HepG2 (cell line): ENCODE measurements around the gene SPRTN. TPM values are rescaled to one million over a fixed set of nuclear protein-coding genes. Genes with fewer than 3 reads are reported as not detected.

Experiments
- ATAC-seq: fragments of 200-7000 bp; cut with Tn5 transposase; 3 replicates; pipeline ENCODE4 v1.9.1; 2020; ENCODE audit warnings: mild to moderate bottlenecking, moderate library complexity
- BruUV-seq: library from RNA; stranded (reverse); fragments of 400-500 nt; replicated peaks from 2 replicates; lab custom pipeline; 2021; lab: Mats Ljungman, UMichigan
- CTCF ChIA-PET: fragments of 300-600 bp; formaldehyde crosslinking; extraction: SDS; loops from one replicate; lab custom pipeline; 2021; ENCODE audit warnings: low total read pairs, inconsistent platforms, low intra/inter-chr PET ratio; lab: Yijun Ruan, JAX
- POLR2A ChIA-PET: fragments of 350-600 bp; sonication (Branson Sonifier 250); formaldehyde crosslinking; loops from one replicate; lab custom pipeline; 2020; ENCODE audit warnings: antibody characterized with exemption, inconsistent platforms; lab: Yijun Ruan, JAX
- DNase-seq: peaks from one replicate; pipeline ENCODE4 v3.0.0-alpha.2; 2015; ENCODE audit warnings: low spot score
- FAIRE-seq: peaks from 3 replicates; lab custom pipeline; 2011; peaks lifted over from hg19 to GRCh38; lab: Jason Lieb, UNC
- H2AFZ ChIP-seq: one replicate; pipeline ENCODE4 v1.6.1; 2011; ENCODE audit warnings: low read length, inconsistent platforms
- H3K27ac ChIP-seq: fragments of 300-600 bp; 3 replicates; pipeline ENCODE4 v1.8.0; 2011; ENCODE audit warnings: mixed run types, mild to moderate bottlenecking, mixed read lengths, low read length, inconsistent platforms; ENCODE audit not compliant: insufficient read depth; ENCODE audit errors: extremely low read length
- H3K27me3 ChIP-seq, 2 experiments: fragments of 200-600 bp in 1 of 2; 2 replicates in 1 of 2; 3 replicates in 1 of 2; pipeline versions ENCODE4 v1.6.0 to v1.8.0; 2011; ENCODE audit warnings: low read length in 2 of 2, mild to moderate bottlenecking in 2 of 2, moderate library complexity in 2 of 2, inconsistent platforms in 1 of 2; ENCODE audit not compliant: insufficient read depth in 2 of 2, control insufficient read depth in 1 of 2
- H3K36me3 ChIP-seq, 2 experiments: fragments of 200-600 bp in 1 of 2; replicated peaks in 1 of 2; 2 replicates in 1 of 2; 3 replicates in 1 of 2; pipeline versions ENCODE4 v1.5.1 to v1.8.0; 2011; ENCODE audit warnings: low read length in 2 of 2, inconsistent platforms in 1 of 2; ENCODE audit not compliant: insufficient read depth in 2 of 2, control insufficient read depth in 1 of 2
- H3K4me1 ChIP-seq: 2 replicates; pipeline ENCODE4 v1.5.1; 2012; ENCODE audit warnings: low read length, inconsistent platforms; ENCODE audit not compliant: insufficient read depth
- H3K4me2 ChIP-seq: 2 replicates; pipeline ENCODE4 v1.6.0; 2011; ENCODE audit warnings: low read depth, low read length, inconsistent platforms
- H3K4me3 ChIP-seq, 3 experiments: fragments of 200-600 bp in 1 of 3; sonication (generic), shearing (Covaris generic) in 1 of 3; replicated peaks in 1 of 3; 2 replicates each; pipeline ENCODE4 v1.5.1; 2011 to 2016; ENCODE audit warnings: low read length in 3 of 3, inconsistent platforms in 2 of 3, low read depth in 2 of 3, mild to moderate bottlenecking in 2 of 3, control low read depth in 1 of 3, mixed read lengths in 1 of 3; ENCODE audit not compliant: insufficient read depth in 1 of 3
- H3K79me2 ChIP-seq: one replicate; pipeline ENCODE4 v1.6.1; 2011; ENCODE audit warnings: low read length, inconsistent platforms; ENCODE audit not compliant: insufficient read depth
- H3K9ac ChIP-seq: 2 replicates; pipeline ENCODE4 v1.6.0; 2011; ENCODE audit warnings: mild to moderate bottlenecking, low read depth, low read length, inconsistent platforms; ENCODE audit not compliant: insufficient read depth
- H3K9me3 ChIP-seq: 2 replicates; pipeline ENCODE4 v1.5.1; 2012; ENCODE audit warnings: mild to moderate bottlenecking, low read length
- H4K20me1 ChIP-seq: 2 replicates; pipeline ENCODE4 v1.6.0; 2011; ENCODE audit warnings: inconsistent platforms, mild to moderate bottlenecking, low read length, moderate library complexity; ENCODE audit not compliant: insufficient read depth
- DNMT1 ChIP-seq: sonication (generic); formaldehyde crosslinking; IDR thresholded peaks from 2 replicates; pipeline ENCODE4 v1.5.1; 2020; ENCODE audit warnings: mild to moderate bottlenecking, missing genetic modification reagents
- ETV6 ChIP-seq: sonication (generic); formaldehyde crosslinking; conservative IDR thresholded peaks from 2 replicates; pipeline ENCODE4 v1.4.0; 2020; ENCODE audit warnings: missing genetic modification reagents
- GZF1 ChIP-seq: sonication (generic); formaldehyde crosslinking; IDR thresholded peaks from 2 replicates; pipeline ENCODE4 v1.5.1; 2020; ENCODE audit warnings: mild to moderate bottlenecking, missing genetic modification reagents
- HMGA1 ChIP-seq: sonication (generic); formaldehyde crosslinking; conservative IDR thresholded peaks from 2 replicates; pipeline ENCODE4 v1.4.0; 2020; ENCODE audit warnings: missing genetic modification reagents
- HOXA3 ChIP-seq: sonication (generic); formaldehyde crosslinking; IDR thresholded peaks from 2 replicates; pipeline ENCODE4 v1.5.0; 2020; ENCODE audit warnings: missing genetic modification reagents
- MIER3 ChIP-seq: IDR thresholded peaks from 2 replicates; pipeline ENCODE4 v1.6.1; 2016; ENCODE audit warnings: missing compliant biosample characterization, borderline replicate concordance
- REPIN1 ChIP-seq: sonication (generic); formaldehyde crosslinking; IDR thresholded peaks from 2 replicates; pipeline ENCODE4 v1.8.0; 2022; ENCODE audit warnings: missing genetic modification reagents, low read depth, mild to moderate bottlenecking, borderline replicate concordance
- RFX3 ChIP-seq: IDR thresholded peaks from 2 replicates; pipeline ENCODE4 v1.6.1; 2016; ENCODE audit warnings: missing biosample characterization, missing genetic modification reagents
- SMC3 ChIP-seq: IDR thresholded peaks from 2 replicates; pipeline ENCODE4 v1.6.1; 2011; ENCODE audit warnings: low read length, improper control_type of control experiment
- ZBTB20 ChIP-seq: sonication (generic); formaldehyde crosslinking; IDR thresholded peaks from 2 replicates; pipeline ENCODE4 v1.8.1; 2023; ENCODE audit warnings: missing genetic modification reagents, low read depth, mild to moderate bottlenecking, borderline replicate concordance
- ZFP1 ChIP-seq: IDR thresholded peaks from 2 replicates; pipeline ENCODE4 v1.6.1; 2016
- ZNF136 ChIP-seq: sonication (generic); formaldehyde crosslinking; IDR thresholded peaks from 2 replicates; pipeline ENCODE4 v1.8.1; 2022; ENCODE audit warnings: low read depth, mild to moderate bottlenecking, moderate library complexity, missing genetic modification reagents
- WGBS: methylation state at CpG from one replicate; pipeline ENCODE4 v1.1.6; 2017; ENCODE audit warnings: low lambda C conversion rate; 5-methylcytosine and 5-hydroxymethylcytosine counted together
- in situ Hi-C: cut with HindIII; loops from 2 replicates; pipeline ENCODE4 v1.10.0; 2017; ENCODE audit warnings: low pct_unique_long_range_greater_than_20kb; ENCODE audit not compliant: extremely low pct_ligation_motif_present
- intact Hi-C: fragments of 100-400 bp; cut with micrococcal nuclease; formaldehyde crosslinking; loops from one replicate; pipeline ENCODE4 v1.10.0; 2022; ENCODE audit not compliant: unreplicated experiment
- polyA plus RNA-seq, 8 experiments: library from polyadenylated mRNA; depleted of rRNA in 3 of 8; stranded (reverse) in 7 of 8; unstranded in 1 of 8; fragments of >200 nt; fragmentation: Illumina TruSeq in 4 of 8; extraction: Trizol in 4 of 8; gene quantifications; 2 replicates each; pipeline versions ENCODE4 v1.2.1 to v1.2.3, GENCODE V29; 2011 to 2016; ENCODE audit warnings: low read depth in 4 of 8, missing spikeins in 1 of 8, mixed read lengths in 1 of 8; ENCODE audit not compliant: insufficient read depth in 1 of 8
- total RNA-seq, 5 experiments: library from RNA; depleted of rRNA; stranded (reverse); fragments of >200 nt; fragmentation: Illumina TruSeq; extraction: Trizol; gene quantifications; 2 replicates each; pipeline ENCODE4 v1.2.3, GENCODE V29; 2016; ENCODE audit warnings: low read depth in 1 of 5
- TF ChIP-seq, protein P1 (sequence below): sonication (generic); formaldehyde crosslinking; IDR thresholded peaks from 2 replicates; pipeline ENCODE4 v1.8.1; 2023; ENCODE audit warnings: mild to moderate bottlenecking, missing genetic modification reagents
- TF ChIP-seq, protein P2 (sequence below): sonication (generic); formaldehyde crosslinking; IDR thresholded peaks from 2 replicates; pipeline ENCODE4 v1.5.0; 2020; ENCODE audit warnings: mild to moderate bottlenecking, missing genetic modification reagents, moderate library complexity
- TF ChIP-seq, protein P3 (sequence below): sonication (generic); formaldehyde crosslinking; IDR thresholded peaks from 2 replicates; pipeline ENCODE4 v1.8.0; 2022; ENCODE audit warnings: mild to moderate bottlenecking, missing genetic modification reagents, borderline replicate concordance

The SPRTN gene
- total and polyA plus RNA-seq, 2 of the 13 experiments (the other 11 are each of a cell fraction or from before 2014, with no cell fraction given) = 4.2 to 15.2 TPM

DNA sequence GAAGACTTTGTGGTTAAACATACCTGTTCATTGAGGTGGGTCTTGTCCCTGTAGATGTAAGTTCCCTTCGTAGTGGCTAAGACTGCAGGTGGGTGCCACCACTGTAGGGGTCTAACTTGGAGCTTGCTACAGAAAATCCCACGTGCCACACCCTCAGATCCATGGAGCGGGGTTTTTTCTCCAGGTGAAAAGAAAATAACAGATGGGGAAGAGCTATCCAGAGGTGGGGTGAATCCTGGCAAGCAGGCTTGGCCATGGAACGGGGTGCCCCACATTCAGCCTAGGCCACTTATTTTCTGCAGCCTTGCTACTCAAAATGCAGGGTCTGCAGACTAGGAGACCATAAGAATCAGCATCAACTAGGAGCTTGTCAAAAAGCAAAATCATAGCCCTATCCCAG is 24.4 kb upstream of the SPRTN start:
- Histone ChIP-seq H3K4me1 (peaks cover 14% of the 10 kb centered on the region; the same call in 1 of the 2 replicates), H3K4me3 (no peak overlapping the region), H3K27me3 (0 out of 5 replicates have a peak, but pooled peaks cover 0 to 2% of the 10 kb centered on the region in 2 experiments), H3K9ac (no peak overlapping the region), H3K9me3 (no peaks in the 10 kb centered on the region), H3K4me2 (no peak overlapping the region), H2AFZ (no peak overlapping the region), H3K36me3 (no peaks in the 10 kb centered on the region), H4K20me1 (no peaks in the 10 kb centered on the region), H3K79me2 (no peaks in the 10 kb centered on the region), H3K27ac (no peak overlapping the region)
- CTCF ChIA-PET = no interaction called here
- POLR2A ChIA-PET = no interaction called here
- ATAC-seq (no peak), FAIRE-seq (no peak), DNase-seq (no peak)
- no TSS peak for BruUV-seq
- intact Hi-C loops (no loop called here), in situ Hi-C loops (no loop called here)
- WGBS = 46% methylated on average over 4 of the region's 4 CpGs
- TF ChIP-seq HMGA1 (no peak), ZFP1 (CRISPR knock-in tag) (no peak), HOXA3 (no peak), ETV6 (CRISPR knock-in tag) (no peak), MIER3 (CRISPR knock-in tag) (no peak)
- TF ChIP-seq, protein P1, sequence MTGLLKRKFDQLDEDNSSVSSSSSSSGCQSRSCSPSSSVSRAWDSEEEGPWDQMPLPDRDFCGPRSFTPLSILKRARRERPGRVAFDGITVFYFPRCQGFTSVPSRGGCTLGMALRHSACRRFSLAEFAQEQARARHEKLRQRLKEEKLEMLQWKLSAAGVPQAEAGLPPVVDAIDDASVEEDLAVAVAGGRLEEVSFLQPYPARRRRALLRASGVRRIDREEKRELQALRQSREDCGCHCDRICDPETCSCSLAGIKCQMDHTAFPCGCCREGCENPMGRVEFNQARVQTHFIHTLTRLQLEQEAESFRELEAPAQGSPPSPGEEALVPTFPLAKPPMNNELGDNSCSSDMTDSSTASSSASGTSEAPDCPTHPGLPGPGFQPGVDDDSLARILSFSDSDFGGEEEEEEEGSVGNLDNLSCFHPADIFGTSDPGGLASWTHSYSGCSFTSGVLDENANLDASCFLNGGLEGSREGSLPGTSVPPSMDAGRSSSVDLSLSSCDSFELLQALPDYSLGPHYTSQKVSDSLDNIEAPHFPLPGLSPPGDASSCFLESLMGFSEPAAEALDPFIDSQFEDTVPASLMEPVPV = no peak

DNA sequence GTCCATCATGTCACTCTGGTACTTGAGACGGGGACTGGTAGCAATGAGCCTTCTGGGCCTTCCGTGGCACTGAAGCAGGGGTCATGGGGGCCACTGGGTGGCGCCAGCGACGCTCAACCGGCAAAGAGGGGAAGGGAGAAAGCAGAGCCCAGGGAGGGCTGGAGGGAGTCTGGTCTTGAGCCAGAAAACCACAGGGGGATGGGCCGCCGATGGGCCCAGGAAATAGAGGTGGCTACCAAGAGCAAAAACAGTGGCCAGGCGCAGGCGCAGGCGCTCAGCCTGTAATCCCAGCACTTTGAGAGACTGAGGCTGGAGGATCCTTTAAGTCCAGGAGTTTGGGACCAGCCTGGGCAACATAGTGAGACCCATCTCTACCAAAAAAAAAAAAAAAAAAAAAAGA is 22.2 kb upstream of the SPRTN start:
- peak overlapping the region; percentile 13; the same call in 1 of the 2 replicates for H3K4me2 ChIP-seq
- no peak overlapping the region for H3K4me3 ChIP-seq
- 0 out of 5 replicates have a peak, but pooled peaks cover 0 to 2% of the 10 kb centered on the region in 2 experiments for H3K27me3 ChIP-seq
- H2AFZ ChIP-seq = no peak overlapping the region
- ATAC-seq = peak; percentile 98
- H3K4me1 ChIP-seq = no peaks in the 10 kb centered on the region
- H3K27ac ChIP-seq = no peak overlapping the region
- in situ Hi-C loops (no loop called here), intact Hi-C loops (loop anchor here (1.0 kb wide), 1 partner anchor 288 kb away; no protein-coding TSS in a partner anchor)
- POLR2A ChIA-PET = no interaction called here
- peak; percentile 66 for FAIRE-seq
- 58% methylated on average over 5 of the region's 11 CpGs for WGBS
- CTCF ChIA-PET = interaction anchor here (1.5 kb wide), 1 partner anchor 288 kb away, joined by 10 read pairs; no protein-coding TSS in a partner anchor
- DNase-seq = peak; percentile 51
- H4K20me1 ChIP-seq = no peaks in the 10 kb centered on the region
- no peaks in the 10 kb centered on the region for H3K9me3 ChIP-seq
- H3K9ac ChIP-seq = no peak overlapping the region
- BruUV-seq = no TSS peak
- no peaks in the 10 kb centered on the region for H3K79me2 ChIP-seq
- H3K36me3 ChIP-seq = no peaks in the 10 kb centered on the region
- TF ChIP-seq ZBTB20 (CRISPR knock-in tag) = no peak
- peak; percentile 42 for TF ChIP-seq SMC3
- TF ChIP-seq DNMT1 = no peak
- TF ChIP-seq, protein P2, sequence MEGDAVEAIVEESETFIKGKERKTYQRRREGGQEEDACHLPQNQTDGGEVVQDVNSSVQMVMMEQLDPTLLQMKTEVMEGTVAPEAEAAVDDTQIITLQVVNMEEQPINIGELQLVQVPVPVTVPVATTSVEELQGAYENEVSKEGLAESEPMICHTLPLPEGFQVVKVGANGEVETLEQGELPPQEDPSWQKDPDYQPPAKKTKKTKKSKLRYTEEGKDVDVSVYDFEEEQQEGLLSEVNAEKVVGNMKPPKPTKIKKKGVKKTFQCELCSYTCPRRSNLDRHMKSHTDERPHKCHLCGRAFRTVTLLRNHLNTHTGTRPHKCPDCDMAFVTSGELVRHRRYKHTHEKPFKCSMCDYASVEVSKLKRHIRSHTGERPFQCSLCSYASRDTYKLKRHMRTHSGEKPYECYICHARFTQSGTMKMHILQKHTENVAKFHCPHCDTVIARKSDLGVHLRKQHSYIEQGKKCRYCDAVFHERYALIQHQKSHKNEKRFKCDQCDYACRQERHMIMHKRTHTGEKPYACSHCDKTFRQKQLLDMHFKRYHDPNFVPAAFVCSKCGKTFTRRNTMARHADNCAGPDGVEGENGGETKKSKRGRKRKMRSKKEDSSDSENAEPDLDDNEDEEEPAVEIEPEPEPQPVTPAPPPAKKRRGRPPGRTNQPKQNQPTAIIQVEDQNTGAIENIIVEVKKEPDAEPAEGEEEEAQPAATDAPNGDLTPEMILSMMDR (CRISPR knock-in tag) = peak; percentile 84
- no peak for TF ChIP-seq HMGA1
- TF ChIP-seq REPIN1 = 0 out of 2 replicates have a peak, but pooled peaks have one; percentile 34
- TF ChIP-seq ZNF136 (CRISPR knock-in tag) = no peak
- TF ChIP-seq, protein P3, sequence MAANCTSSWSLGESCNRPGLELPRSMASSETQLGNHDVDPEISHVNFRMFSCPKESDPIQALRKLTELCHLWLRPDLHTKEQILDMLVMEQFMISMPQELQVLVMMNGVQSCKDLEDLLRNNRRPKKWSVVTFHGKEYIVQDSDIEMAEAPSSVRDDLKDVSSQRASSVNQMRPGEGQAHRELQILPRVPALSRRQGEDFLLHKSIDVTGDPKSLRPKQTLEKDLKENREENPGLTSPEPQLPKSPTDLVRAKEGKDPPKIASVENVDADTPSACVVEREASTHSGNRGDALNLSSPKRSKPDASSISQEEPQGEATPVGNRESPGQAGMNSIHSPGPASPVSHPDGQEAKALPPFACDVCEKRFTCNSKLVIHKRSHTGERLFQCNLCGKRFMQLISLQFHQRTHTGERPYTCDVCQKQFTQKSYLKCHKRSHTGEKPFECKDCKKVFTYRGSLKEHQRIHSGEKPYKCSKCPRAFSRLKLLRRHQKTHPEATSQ (CRISPR knock-in tag) = no peak
- no peak for TF ChIP-seq GZF1 (CRISPR knock-in tag)
- no peak for TF ChIP-seq RFX3 (CRISPR knock-in tag)
